K562 (cell line): Measurements from ENCODE around the gene CH25H. TPM values are rescaled to one million over a fixed set of nuclear protein-coding genes. Genes with fewer than 3 reads are reported as not detected.
A peak's percentile ranks its signal among the peaks of the same experiment; 100 is the strongest.

ENCODE experiments used
- CREM ChIP-seq: IDR thresholded peaks from 2 replicates; pipeline ENCODE4 v1.6.1; 2014; ENCODE audit warnings: antibody characterized with exemption, low read depth
- FOS ChIP-seq: IDR thresholded peaks from 3 replicates; pipeline ENCODE4 v1.6.1; 2011; ENCODE audit not compliant: insufficient read length; ENCODE audit errors: extremely low read depth
- HNRNPH1 ChIP-seq: fragments of 200-400 bp; formaldehyde crosslinking; optimal IDR thresholded peaks from 2 replicates; pipeline ENCODE3; 2017; ENCODE audit warnings: low read depth, mild to moderate bottlenecking, low read length, moderate library complexity
- HNRNPUL1 ChIP-seq: fragments of 200-400 bp; formaldehyde crosslinking; IDR thresholded peaks from 2 replicates; pipeline ENCODE4 v1.6.1; 2017; ENCODE audit warnings: low read length
- MEIS2 ChIP-seq: fragments of 450-650 bp; IDR thresholded peaks from 2 replicates; pipeline ENCODE4 v1.6.1; 2014; ENCODE audit warnings: mild to moderate bottlenecking; ENCODE audit not compliant: partially characterized antibody
- NCOA2 ChIP-seq, 2 experiments: fragments of 450-650 bp; IDR thresholded peaks; 2 replicates each; pipeline ENCODE4 v1.6.1; 2018; ENCODE audit warnings: mild to moderate bottlenecking in 2 of 2, moderate library complexity in 1 of 2; ENCODE audit not compliant: partially characterized antibody in 2 of 2
- SETDB1 ChIP-seq: IDR thresholded peaks from one replicate; pipeline ENCODE4 v1.6.1; 2012; ENCODE audit warnings: low read length, control low read depth, inconsistent platforms
- ZC3H8 ChIP-seq: fragments of 450-650 bp; IDR thresholded peaks from 2 replicates; pipeline ENCODE4 v1.6.1; 2017
- ZNF41 ChIP-seq: fragments of 250-450 bp; sonication (Bioruptor Pico); conservative IDR thresholded peaks from 2 replicates; pipeline ENCODE4 v1.4.0; 2020; ENCODE audit warnings: mild to moderate bottlenecking
- polyA plus RNA-seq, 8 experiments: library from polyadenylated mRNA; depleted of rRNA in 4 of 8; stranded (reverse) in 5 of 8; unstranded in 3 of 8; fragments of >200 nt; fragmentation: Nextera tagmentation in 2 of 8; fragmentation: Illumina TruSeq in 1 of 8; extraction: Ambion mirVana in 2 of 8; extraction: Trizol in 1 of 8; gene quantifications; 2 replicates each; pipeline versions ENCODE4 v1.2.1 to v1.2.3, GENCODE V29; 2011 to 2014; ENCODE audit warnings: inconsistent platforms in 1 of 8, missing spikeins in 1 of 8
- total RNA-seq, 7 experiments: library from RNA; depleted of rRNA in 6 of 7; stranded (reverse); fragments of >200 nt in 6 of 7; fragmentation: Illumina TruSeq in 2 of 7; extraction: Trizol in 2 of 7; gene quantifications; 2 replicates each; pipeline versions ENCODE4 v1.2.1 to v1.2.3, GENCODE V29; 2011 to 2021; ENCODE audit warnings: low replicate concordance in 1 of 7
- TF ChIP-seq, protein P1 (sequence below), 3 experiments: IDR thresholded peaks in 2 of 3; conservative IDR thresholded peaks in 1 of 3; 2 replicates each; pipeline ENCODE4 v1.5.1; 2011 to 2012; ENCODE audit warnings: low read length in 3 of 3, mild to moderate bottlenecking in 3 of 3, control low read depth in 2 of 3, improper control_type of control experiment in 1 of 3, inconsistent platforms in 1 of 3, low read depth in 1 of 3, mixed read lengths in 1 of 3, moderate library complexity in 1 of 3; ENCODE audit not compliant: insufficient read depth in 2 of 3
- TF ChIP-seq, protein P2 (sequence below): sonication (generic); formaldehyde crosslinking; IDR thresholded peaks from 2 replicates; pipeline ENCODE4 v1.8.1; 2022; ENCODE audit warnings: missing genetic modification reagents

Gene CH25H
- total and polyA plus RNA-seq, 9 of the 15 experiments (the other 6 are each of a cell fraction or from before 2014, with no cell fraction given): not detected

DNA sequence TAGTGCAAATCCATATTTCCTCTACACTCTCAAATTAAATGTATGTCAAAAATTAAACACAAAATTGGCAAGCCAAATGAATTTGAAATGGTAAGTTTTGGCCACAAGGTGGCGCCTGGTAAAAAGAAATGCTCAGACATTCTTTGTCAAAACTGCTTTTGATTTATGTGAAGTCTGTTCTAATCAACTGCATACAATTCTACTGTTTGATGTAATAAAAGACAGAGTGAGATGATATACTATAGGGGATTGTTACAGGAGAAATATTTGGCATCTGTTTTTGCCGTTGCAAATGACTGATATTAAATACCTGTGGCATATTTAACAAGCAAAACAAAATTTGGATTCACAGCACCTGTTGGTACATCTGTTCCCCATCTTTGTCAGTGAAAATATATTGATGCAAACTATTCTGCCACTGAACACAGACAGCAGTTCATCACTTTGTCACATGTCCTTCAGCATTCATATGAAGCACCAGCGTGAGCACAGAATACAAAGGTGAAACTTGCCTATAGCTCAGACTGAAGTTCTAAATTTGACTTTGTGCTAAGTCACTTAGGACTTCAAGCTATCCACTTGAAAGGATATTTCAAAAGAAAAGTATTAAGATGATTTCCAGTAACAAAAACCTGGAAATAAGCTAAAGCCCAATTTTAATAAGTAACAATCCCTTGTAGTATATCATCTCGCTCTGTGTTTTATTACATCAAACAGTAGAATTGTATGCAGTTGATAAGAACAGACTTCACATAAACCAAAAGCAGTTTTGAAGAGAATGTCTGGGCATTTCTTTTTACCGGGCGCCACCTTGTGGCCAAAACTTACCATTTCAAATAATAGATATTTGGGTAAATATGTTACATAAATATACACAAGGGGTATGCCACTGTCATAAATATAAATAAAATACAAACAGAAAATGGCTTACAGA is 10.2 kb upstream of the CH25H start (continued):
- TF ChIP-seq, protein P1, sequence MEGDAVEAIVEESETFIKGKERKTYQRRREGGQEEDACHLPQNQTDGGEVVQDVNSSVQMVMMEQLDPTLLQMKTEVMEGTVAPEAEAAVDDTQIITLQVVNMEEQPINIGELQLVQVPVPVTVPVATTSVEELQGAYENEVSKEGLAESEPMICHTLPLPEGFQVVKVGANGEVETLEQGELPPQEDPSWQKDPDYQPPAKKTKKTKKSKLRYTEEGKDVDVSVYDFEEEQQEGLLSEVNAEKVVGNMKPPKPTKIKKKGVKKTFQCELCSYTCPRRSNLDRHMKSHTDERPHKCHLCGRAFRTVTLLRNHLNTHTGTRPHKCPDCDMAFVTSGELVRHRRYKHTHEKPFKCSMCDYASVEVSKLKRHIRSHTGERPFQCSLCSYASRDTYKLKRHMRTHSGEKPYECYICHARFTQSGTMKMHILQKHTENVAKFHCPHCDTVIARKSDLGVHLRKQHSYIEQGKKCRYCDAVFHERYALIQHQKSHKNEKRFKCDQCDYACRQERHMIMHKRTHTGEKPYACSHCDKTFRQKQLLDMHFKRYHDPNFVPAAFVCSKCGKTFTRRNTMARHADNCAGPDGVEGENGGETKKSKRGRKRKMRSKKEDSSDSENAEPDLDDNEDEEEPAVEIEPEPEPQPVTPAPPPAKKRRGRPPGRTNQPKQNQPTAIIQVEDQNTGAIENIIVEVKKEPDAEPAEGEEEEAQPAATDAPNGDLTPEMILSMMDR (IDR thresholded peaks at IDR 0.05 in 2 of 3, conservative IDR thresholded peaks at IDR 0.05 in 1 of 3; ENCODE audit: insufficient read depth in 2 of 3, low read depth in 1 of 3, low read length in 3 of 3): peak; percentile 36 to 71 (median 56); a peak in 4 of 6 replicates
- TF ChIP-seq NCOA2 (IDR thresholded peaks at IDR 0.05; ENCODE audit: partially characterized antibody in 2 of 2): no peak
- no peak for TF ChIP-seq ZNF41 (CRISPR knock-in tag)
- no peak for TF ChIP-seq HNRNPH1
- TF ChIP-seq HNRNPUL1: no peak
- no peak for TF ChIP-seq ZC3H8
- TF ChIP-seq MEIS2: peak; percentile 85
- TF ChIP-seq FOS: no peak
- no peak for TF ChIP-seq SETDB1
- TF ChIP-seq, protein P2, sequence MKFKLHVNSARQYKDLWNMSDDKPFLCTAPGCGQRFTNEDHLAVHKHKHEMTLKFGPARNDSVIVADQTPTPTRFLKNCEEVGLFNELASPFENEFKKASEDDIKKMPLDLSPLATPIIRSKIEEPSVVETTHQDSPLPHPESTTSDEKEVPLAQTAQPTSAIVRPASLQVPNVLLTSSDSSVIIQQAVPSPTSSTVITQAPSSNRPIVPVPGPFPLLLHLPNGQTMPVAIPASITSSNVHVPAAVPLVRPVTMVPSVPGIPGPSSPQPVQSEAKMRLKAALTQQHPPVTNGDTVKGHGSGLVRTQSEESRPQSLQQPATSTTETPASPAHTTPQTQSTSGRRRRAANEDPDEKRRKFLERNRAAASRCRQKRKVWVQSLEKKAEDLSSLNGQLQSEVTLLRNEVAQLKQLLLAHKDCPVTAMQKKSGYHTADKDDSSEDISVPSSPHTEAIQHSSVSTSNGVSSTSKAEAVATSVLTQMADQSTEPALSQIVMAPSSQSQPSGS (CRISPR knock-in tag): no peak
- TF ChIP-seq CREM: no peak
